ENCODE data around the gene KRT78. TPM values are rescaled to one million over a fixed set of nuclear protein-coding genes. Genes with fewer than 3 reads are reported as not detected.

Gene KRT78
- total and polyA plus RNA-seq, 2 of the 13 experiments (the other 11 are each of a cell fraction or from before 2014, with no cell fraction given): not detected

DNA sequence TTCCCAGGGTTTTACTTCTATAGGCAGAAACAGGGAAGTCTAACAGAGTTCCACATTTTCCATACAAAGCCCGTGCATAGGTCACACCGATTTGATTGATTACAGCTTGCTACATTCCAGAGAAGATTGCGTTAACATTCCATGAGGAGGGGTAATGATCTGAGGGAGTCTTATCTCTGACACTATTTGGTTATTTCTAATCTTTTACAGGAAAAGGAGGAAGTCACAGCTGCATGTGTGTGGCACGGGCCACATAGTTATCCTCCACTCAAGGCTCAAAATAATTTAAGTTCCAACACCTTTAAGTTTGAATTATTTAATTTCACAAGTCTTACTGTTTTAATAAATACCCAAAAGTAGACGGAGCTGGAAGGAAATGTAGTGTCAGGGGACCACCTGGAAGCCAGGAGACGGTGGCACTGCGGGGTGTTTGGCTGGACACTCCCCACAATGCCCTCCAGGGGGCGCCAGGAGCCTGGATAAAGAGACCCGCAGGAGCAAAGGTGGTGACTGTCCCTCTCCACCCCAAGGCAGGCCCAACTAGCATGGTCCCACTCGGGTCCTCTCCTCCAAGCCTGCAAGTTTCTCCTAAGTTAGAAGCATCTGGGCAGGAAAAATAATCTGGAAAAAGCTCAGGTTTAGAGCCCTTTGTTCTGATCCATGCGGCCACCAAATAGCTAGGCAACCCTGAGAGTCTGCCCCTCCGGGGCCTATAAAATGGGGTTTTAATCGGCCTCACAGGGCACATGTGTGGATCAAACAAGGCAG lies 35.9 kb upstream of the KRT78 start (continued):
- TF ChIP-seq, protein P1, sequence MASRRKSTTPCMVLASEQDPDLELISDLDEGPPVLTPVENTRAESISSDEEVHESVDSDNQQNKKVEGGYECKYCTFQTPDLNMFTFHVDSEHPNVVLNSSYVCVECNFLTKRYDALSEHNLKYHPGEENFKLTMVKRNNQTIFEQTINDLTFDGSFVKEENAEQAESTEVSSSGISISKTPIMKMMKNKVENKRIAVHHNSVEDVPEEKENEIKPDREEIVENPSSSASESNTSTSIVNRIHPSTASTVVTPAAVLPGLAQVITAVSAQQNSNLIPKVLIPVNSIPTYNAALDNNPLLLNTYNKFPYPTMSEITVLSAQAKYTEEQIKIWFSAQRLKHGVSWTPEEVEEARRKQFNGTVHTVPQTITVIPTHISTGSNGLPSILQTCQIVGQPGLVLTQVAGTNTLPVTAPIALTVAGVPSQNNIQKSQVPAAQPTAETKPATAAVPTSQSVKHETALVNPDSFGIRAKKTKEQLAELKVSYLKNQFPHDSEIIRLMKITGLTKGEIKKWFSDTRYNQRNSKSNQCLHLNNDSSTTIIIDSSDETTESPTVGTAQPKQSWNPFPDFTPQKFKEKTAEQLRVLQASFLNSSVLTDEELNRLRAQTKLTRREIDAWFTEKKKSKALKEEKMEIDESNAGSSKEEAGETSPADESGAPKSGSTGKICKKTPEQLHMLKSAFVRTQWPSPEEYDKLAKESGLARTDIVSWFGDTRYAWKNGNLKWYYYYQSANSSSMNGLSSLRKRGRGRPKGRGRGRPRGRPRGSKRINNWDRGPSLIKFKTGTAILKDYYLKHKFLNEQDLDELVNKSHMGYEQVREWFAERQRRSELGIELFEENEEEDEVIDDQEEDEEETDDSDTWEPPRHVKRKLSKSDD (CRISPR knock-in tag; IDR thresholded peaks at IDR 0.05; ENCODE audit: low read depth): no peak
- TF ChIP-seq NR2C2 (CRISPR knock-in tag; IDR thresholded peaks at IDR 0.05; ENCODE audit: borderline replicate concordance) (peak; percentile 69), HNRNPUL1 (IDR thresholded peaks at IDR 0.05; ENCODE audit: low read depth, low read length) (no peak), YEATS2 (CRISPR knock-in tag; IDR thresholded peaks at IDR 0.05; ENCODE audit: borderline replicate concordance) (no peak; the same call in 1 of the 2 replicates), ZNF354B (CRISPR knock-in tag; IDR thresholded peaks at IDR 0.05) (no peak), ZNF20 (CRISPR knock-in tag; IDR thresholded peaks at IDR 0.05) (no peak), SPEN (CRISPR knock-in tag; IDR thresholded peaks at IDR 0.05; ENCODE audit: low read depth) (no peak), TBP (CRISPR knock-in tag; IDR thresholded peaks at IDR 0.05) (no peak), ZBTB1 (CRISPR knock-in tag; IDR thresholded peaks at IDR 0.05; ENCODE audit: borderline replicate concordance) (no peak), TEAD2 (CRISPR knock-in tag; IDR thresholded peaks at IDR 0.05) (no peak), RFX5 (IDR thresholded peaks at IDR 0.05; ENCODE audit: low read depth, low read length) (no peak)
- TF ChIP-seq, protein P2, sequence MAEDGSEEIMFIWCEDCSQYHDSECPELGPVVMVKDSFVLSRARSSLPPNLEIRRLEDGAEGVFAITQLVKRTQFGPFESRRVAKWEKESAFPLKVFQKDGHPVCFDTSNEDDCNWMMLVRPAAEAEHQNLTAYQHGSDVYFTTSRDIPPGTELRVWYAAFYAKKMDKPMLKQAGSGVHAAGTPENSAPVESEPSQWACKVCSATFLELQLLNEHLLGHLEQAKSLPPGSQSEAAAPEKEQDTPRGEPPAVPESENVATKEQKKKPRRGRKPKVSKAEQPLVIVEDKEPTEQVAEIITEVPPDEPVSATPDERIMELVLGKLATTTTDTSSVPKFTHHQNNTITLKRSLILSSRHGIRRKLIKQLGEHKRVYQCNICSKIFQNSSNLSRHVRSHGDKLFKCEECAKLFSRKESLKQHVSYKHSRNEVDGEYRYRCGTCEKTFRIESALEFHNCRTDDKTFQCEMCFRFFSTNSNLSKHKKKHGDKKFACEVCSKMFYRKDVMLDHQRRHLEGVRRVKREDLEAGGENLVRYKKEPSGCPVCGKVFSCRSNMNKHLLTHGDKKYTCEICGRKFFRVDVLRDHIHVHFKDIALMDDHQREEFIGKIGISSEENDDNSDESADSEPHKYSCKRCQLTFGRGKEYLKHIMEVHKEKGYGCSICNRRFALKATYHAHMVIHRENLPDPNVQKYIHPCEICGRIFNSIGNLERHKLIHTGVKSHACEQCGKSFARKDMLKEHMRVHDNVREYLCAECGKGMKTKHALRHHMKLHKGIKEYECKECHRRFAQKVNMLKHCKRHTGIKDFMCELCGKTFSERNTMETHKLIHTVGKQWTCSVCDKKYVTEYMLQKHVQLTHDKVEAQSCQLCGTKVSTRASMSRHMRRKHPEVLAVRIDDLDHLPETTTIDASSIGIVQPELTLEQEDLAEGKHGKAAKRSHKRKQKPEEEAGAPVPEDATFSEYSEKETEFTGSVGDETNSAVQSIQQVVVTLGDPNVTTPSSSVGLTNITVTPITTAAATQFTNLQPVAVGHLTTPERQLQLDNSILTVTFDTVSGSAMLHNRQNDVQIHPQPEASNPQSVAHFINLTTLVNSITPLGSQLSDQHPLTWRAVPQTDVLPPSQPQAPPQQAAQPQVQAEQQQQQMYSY (CRISPR knock-in tag; IDR thresholded peaks at IDR 0.05): peak; percentile 93
- TF ChIP-seq, protein P3, sequence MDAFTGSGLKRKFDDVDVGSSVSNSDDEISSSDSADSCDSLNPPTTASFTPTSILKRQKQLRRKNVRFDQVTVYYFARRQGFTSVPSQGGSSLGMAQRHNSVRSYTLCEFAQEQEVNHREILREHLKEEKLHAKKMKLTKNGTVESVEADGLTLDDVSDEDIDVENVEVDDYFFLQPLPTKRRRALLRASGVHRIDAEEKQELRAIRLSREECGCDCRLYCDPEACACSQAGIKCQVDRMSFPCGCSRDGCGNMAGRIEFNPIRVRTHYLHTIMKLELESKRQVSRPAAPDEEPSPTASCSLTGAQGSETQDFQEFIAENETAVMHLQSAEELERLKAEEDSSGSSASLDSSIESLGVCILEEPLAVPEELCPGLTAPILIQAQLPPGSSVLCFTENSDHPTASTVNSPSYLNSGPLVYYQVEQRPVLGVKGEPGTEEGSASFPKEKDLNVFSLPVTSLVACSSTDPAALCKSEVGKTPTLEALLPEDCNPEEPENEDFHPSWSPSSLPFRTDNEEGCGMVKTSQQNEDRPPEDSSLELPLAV (CRISPR knock-in tag; conservative IDR thresholded peaks at IDR 0.05; ENCODE audit: low read depth): no peak
- TF ChIP-seq, protein P4, sequence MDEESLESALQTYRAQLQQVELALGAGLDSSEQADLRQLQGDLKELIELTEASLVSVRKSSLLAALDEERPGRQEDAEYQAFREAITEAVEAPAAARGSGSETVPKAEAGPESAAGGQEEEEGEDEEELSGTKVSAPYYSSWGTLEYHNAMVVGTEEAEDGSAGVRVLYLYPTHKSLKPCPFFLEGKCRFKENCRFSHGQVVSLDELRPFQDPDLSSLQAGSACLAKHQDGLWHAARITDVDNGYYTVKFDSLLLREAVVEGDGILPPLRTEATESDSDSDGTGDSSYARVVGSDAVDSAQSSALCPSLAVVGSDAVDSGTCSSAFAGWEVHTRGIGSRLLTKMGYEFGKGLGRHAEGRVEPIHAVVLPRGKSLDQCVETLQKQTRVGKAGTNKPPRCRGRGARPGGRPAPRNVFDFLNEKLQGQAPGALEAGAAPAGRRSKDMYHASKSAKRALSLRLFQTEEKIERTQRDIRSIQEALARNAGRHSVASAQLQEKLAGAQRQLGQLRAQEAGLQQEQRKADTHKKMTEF (CRISPR knock-in tag; IDR thresholded peaks at IDR 0.05): peak; percentile 37; the same call in 1 of the 2 replicates
- TF ChIP-seq, protein P5, sequence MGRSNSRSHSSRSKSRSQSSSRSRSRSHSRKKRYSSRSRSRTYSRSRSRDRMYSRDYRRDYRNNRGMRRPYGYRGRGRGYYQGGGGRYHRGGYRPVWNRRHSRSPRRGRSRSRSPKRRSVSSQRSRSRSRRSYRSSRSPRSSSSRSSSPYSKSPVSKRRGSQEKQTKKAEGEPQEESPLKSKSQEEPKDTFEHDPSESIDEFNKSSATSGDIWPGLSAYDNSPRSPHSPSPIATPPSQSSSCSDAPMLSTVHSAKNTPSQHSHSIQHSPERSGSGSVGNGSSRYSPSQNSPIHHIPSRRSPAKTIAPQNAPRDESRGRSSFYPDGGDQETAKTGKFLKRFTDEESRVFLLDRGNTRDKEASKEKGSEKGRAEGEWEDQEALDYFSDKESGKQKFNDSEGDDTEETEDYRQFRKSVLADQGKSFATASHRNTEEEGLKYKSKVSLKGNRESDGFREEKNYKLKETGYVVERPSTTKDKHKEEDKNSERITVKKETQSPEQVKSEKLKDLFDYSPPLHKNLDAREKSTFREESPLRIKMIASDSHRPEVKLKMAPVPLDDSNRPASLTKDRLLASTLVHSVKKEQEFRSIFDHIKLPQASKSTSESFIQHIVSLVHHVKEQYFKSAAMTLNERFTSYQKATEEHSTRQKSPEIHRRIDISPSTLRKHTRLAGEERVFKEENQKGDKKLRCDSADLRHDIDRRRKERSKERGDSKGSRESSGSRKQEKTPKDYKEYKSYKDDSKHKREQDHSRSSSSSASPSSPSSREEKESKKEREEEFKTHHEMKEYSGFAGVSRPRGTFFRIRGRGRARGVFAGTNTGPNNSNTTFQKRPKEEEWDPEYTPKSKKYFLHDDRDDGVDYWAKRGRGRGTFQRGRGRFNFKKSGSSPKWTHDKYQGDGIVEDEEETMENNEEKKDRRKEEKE (IDR thresholded peaks at IDR 0.05): no peak
- TF ChIP-seq, protein P6, sequence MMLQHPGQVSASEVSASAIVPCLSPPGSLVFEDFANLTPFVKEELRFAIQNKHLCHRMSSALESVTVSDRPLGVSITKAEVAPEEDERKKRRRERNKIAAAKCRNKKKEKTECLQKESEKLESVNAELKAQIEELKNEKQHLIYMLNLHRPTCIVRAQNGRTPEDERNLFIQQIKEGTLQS (CRISPR knock-in tag; IDR thresholded peaks at IDR 0.05): peak; percentile 62; the same call in 1 of the 2 replicates
